Chondrocyte (in vitro differentiated cells): ENCODE measurements around the gene HOXC11. TPM values are rescaled to one million over a fixed set of nuclear protein-coding genes. Genes with fewer than 3 reads are reported as not detected.

Source experiments
- DNase-seq: peaks from one replicate; pipeline ENCODE4 v3.0.0; 2021; ENCODE audit warnings: mixed read lengths, low spot score
- H3K27ac Mint-ChIP-seq: one replicate; pipeline ENCODE4 v1.8.0; 2021; ENCODE audit warnings: mild to moderate bottlenecking, moderate library complexity, mixed read lengths; ENCODE audit not compliant: unreplicated experiment
- H3K27me3 Mint-ChIP-seq: 2 replicates; pipeline ENCODE4 v1.8.0; 2021; ENCODE audit warnings: low read depth, mixed read lengths
- H3K36me3 Mint-ChIP-seq: 2 replicates; pipeline ENCODE4 v1.8.0; 2021; ENCODE audit warnings: low read depth, mixed read lengths
- H3K4me1 Mint-ChIP-seq: 2 replicates; pipeline ENCODE4 v1.8.0; 2021; ENCODE audit warnings: low read depth, mild to moderate bottlenecking, mixed read lengths
- H3K4me3 Mint-ChIP-seq: one replicate; pipeline ENCODE4 v1.8.0; 2021; ENCODE audit warnings: mild to moderate bottlenecking, moderate library complexity, mixed read lengths; ENCODE audit not compliant: unreplicated experiment
- H3K9me3 Mint-ChIP-seq: 2 replicates; pipeline ENCODE4 v1.8.0; 2021; ENCODE audit warnings: low read depth, mixed read lengths
- microRNA-seq: library from miRNA; unstranded; fragments of <30 nt; microRNA quantifications from one replicate; pipeline ENCODE4 v1.2.0, GENCODE V29; 2020; ENCODE audit warnings: borderline number of aligned reads
- total RNA-seq: library from RNA; stranded (reverse); gene quantifications from 3 replicates; pipeline ENCODE4 v1.2.1, GENCODE V29; 2021
- TF ChIP-seq, protein P1 (sequence below): fragments of 200-600 bp; sonication (generic); IDR thresholded peaks from 2 replicates; pipeline ENCODE4 v1.5.0; 2021; ENCODE audit warnings: antibody characterized with exemption, mild to moderate bottlenecking, moderate library complexity

Gene HOXC11
- total RNA-seq, 1 donor from 2014 or later = not detected

DNA sequence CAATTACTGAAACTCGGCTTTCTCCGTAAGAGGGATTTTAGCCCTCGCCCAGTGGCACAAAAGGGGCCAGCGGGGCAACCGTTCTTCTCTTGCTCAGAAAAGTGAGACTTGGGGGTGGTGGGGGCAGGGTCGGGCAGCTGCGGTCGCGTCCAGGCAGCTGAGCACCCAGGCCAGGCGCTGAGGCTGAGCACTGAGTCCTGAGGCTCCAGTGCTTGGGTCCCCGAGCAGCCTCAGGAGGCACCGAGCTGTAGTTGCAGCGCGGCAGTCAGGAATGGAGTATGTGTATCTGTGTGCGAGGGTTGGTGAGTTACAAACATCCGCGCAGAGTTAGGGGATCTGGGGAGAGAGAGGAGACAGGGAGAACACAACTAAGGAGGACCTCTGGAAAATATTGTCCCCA lies 51.2 kb downstream of the HOXC11 start:
- TF ChIP-seq, protein P1, sequence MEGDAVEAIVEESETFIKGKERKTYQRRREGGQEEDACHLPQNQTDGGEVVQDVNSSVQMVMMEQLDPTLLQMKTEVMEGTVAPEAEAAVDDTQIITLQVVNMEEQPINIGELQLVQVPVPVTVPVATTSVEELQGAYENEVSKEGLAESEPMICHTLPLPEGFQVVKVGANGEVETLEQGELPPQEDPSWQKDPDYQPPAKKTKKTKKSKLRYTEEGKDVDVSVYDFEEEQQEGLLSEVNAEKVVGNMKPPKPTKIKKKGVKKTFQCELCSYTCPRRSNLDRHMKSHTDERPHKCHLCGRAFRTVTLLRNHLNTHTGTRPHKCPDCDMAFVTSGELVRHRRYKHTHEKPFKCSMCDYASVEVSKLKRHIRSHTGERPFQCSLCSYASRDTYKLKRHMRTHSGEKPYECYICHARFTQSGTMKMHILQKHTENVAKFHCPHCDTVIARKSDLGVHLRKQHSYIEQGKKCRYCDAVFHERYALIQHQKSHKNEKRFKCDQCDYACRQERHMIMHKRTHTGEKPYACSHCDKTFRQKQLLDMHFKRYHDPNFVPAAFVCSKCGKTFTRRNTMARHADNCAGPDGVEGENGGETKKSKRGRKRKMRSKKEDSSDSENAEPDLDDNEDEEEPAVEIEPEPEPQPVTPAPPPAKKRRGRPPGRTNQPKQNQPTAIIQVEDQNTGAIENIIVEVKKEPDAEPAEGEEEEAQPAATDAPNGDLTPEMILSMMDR = no peak
- Mint-ChIP-seq H3K4me3 (no peak overlapping the region), H3K4me1 (peaks cover 6% of the 10 kb centered on the region), H3K36me3 (peaks cover 3% of the 10 kb centered on the region), H3K27ac (no peak overlapping the region), H3K9me3 (no peaks in the 10 kb centered on the region), H3K27me3 (peaks cover 89% of the 10 kb centered on the region)
- DNase-seq = no peak

DNA sequence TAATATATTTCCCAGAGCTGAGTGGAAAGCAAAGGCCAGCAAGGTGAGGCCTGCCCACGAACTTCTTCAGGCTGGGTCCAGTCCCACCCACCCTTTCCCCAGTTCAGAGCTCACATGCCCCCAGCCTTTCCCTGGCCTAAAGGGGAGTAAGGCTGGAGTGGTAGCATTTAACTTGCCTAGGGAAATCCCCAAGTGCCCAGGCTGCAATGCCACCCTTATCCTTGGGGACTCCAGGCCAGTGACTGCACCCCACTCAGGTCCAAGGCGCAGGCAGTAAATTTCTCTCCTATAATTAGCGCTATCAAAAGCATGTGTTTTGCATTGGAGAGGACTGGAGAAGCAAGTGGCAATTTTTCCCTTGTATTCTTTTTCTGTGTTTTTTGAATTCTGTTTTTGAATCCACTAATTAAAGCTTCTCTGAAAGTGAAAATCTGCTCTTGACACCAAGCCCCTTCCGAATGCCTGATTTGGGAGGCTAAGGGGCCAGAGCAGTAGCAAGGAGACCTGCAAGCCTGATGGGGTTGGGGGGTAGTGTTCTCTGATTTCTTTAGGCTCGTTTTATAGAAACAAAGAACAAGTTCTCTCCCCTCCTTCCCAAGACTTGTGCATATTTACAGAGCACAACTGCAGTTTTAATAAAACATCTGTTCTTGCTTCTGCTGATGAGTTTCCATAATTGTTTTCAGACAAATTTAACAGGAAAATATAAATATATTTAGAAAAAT lies 51.8 kb downstream of the HOXC11 start:
- H3K4me1 Mint-ChIP-seq = peaks cover 6% of the 10 kb centered on the region
- H3K4me3 Mint-ChIP-seq = no peak overlapping the region
- TF ChIP-seq, protein P1 = no peak
- H3K9me3 Mint-ChIP-seq = no peaks in the 10 kb centered on the region
- no peak overlapping the region for H3K27ac Mint-ChIP-seq
- no peak for DNase-seq
- peaks cover 3% of the 10 kb centered on the region for H3K36me3 Mint-ChIP-seq
- peaks cover 88% of the 10 kb centered on the region for H3K27me3 Mint-ChIP-seq

DNA sequence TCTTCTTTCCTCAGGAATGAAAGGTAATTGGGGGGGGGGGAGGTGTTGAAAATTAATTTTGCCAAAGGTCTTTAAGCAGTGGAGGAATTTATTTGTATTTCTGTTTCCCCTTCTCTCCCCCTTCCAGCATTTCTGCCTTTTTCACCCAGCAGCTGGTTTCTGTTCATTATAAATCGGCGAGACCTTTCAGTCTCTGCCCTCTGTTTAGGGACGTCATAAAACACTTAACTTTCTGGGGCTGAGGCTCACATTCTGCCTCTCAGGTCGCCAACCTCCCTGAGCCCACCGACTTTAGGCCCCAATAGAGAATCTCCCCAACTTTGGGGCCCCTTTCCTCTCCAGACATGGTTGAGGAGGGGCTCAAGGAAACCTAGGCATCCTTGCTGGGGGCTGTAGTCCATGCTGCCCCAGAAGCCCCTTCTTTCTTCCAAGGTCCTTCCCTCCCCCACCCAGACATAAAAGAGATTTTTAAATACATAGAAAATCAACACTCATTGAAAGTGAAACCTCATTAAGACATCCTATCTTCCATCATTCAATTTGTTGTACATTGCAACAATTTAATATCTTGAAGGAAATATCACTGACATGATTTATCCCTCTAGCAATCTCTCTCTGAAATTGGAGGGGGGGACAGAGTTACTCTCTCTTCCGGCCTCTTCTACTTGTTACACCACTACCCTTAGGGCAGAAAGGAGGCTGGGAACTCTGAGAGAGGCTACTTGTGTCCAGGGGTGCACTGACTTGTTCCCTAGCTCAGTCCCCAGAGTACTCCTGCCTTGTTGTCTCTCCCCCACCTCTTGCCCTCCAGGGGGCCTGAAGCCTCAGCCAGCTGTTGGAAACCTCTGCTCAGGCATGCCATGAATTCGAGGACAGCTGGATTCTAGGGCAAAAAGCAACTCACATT lies 52.8 kb downstream of the HOXC11 start:
- H3K4me1 Mint-ChIP-seq = peaks cover 9% of the 10 kb centered on the region
- TF ChIP-seq, protein P1 = no peak
- no peak overlapping the region for H3K4me3 Mint-ChIP-seq
- no peak overlapping the region for H3K27ac Mint-ChIP-seq
- H3K36me3 Mint-ChIP-seq = peaks cover 6% of the 10 kb centered on the region
- no peaks in the 10 kb centered on the region for H3K9me3 Mint-ChIP-seq
- H3K27me3 Mint-ChIP-seq = peaks cover 85% of the 10 kb centered on the region
- no peak for DNase-seq

DNA sequence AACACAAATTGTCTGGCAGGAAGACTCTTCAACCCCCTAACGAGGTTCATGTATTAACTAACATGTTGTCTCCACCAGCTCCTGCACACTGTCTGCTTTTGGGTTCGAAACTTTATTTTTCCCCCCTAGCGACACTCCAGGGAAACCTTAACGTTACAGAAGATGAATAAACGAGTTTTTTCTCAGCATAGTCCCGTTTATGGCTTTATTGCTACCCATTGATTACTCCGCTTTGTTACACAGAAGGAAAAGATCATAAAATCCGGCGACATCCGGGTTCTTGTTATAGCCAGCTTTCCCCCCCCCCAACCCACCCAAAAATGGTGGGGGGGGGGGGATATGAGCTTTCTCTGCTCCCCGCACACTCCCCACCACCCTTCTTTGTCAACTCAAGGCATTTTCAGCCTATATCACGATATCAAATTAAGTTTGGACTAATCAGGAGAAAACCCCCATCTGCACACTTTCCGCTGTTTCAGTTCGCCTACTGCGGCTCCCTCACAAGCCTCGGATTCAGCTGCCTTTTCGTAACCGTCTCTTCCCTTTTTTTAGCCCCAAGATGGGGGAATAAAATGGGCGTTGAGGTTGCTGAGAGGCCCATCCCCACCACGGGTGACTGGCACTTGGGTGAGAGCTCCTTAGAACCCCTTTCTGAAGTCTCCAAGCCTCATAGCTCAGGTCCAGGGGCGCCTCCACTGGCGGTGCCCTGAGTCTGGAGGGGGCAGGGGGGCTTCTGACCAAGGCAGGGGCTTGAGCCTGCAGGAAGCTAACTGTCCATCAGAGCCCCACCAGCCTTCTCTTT lies 53.9 kb downstream of the HOXC11 start:
- Mint-ChIP-seq H3K4me1 (peaks cover 14% of the 10 kb centered on the region), H3K27me3 (peaks cover 82% of the 10 kb centered on the region), H3K4me3 (no peak overlapping the region), H3K27ac (no peak overlapping the region), H3K36me3 (peaks cover 6% of the 10 kb centered on the region), H3K9me3 (no peaks in the 10 kb centered on the region)
- DNase-seq = no peak
- TF ChIP-seq, protein P1 = no peak

Small RNAs within 50 kb of the gene (microRNA-seq; reads per million reads assigned to microRNA genes)
- 2.8 reads per million for gene MIR196A2

Other genes starting within 250 kb of the HOXC11 start
- 80.9 to 96.6 TPM (median 86.9 TPM) in 3 replicates for gene CALCOCO1, start 245.7 kb upstream of the HOXC11 start, total RNA-seq
- gene CISTR, start 221.1 kb upstream of the HOXC11 start, total RNA-seq = not detected in 3 replicates
- not detected in 3 replicates for gene HOXC13, start 34.3 kb upstream of the HOXC11 start, total RNA-seq
- gene HOXC12, start 18.2 kb upstream of the HOXC11 start, total RNA-seq = not detected in 3 replicates
- gene HOTAIR, start 1.8 kb downstream of the HOXC11 start, total RNA-seq = not detected in 3 replicates
- gene HOXC10, start 12.0 kb downstream of the HOXC11 start, total RNA-seq = not detected in 3 replicates
- not detected in 3 replicates for gene HOXC9, start 27.0 kb downstream of the HOXC11 start, total RNA-seq
- gene HOXC8, start 35.9 kb downstream of the HOXC11 start, total RNA-seq = not detected in 3 replicates
- not detected in 3 replicates for gene HOXC6, start 55.3 kb downstream of the HOXC11 start, total RNA-seq
- not detected in 3 replicates for gene HOXC5, start 59.9 kb downstream of the HOXC11 start, total RNA-seq
- not detected in 3 replicates for gene HOXC4, start 80.7 kb downstream of the HOXC11 start, total RNA-seq
- 21.1 to 28.7 TPM (median 23.6 TPM) in 3 replicates for gene SMUG1, start 215.9 kb downstream of the HOXC11 start, total RNA-seq